Ovary (tissue), 9 donors: ENCODE data around the gene ING1. TPM values are rescaled to one million over a fixed set of nuclear protein-coding genes. Genes with fewer than 3 reads are reported as not detected.

Experiments used
- DNase-seq, 5 donors: peaks; one replicate each; pipeline ENCODE4 v3.0.0-alpha.2; 2019 to 2020
- H3K27ac ChIP-seq, 2 donors: fragments of 200-600 bp; one replicate each; pipeline versions ENCODE4 v1.5.1 to v1.8.0; 2019 to 2022
- H3K27me3 ChIP-seq: fragments of 200-600 bp; one replicate; pipeline ENCODE4 v1.8.0; 2022
- H3K36me3 ChIP-seq: fragments of 200-600 bp; sonication (generic); one replicate; pipeline ENCODE4 v1.5.1; 2019
- H3K4me1 ChIP-seq: one replicate; pipeline ENCODE4 v1.8.1; 2013; ENCODE audit warnings: mild to moderate bottlenecking, moderate library complexity; ENCODE audit not compliant: insufficient read depth
- H3K4me3 ChIP-seq: fragments of 200-600 bp; sonication (generic); one replicate; pipeline ENCODE4 v1.5.1; 2017
- H3K9me3 ChIP-seq, 2 donors: fragments of 200-600 bp in 1 of 2; sonication (generic) in 1 of 2; one replicate each; pipeline versions ENCODE4 v1.5.1 to v1.8.1; 2013 to 2019; ENCODE audit warnings: mild to moderate bottlenecking in 1 of 2, moderate library complexity in 1 of 2
- CTCF ChIP-seq, 3 donors: fragments of 450-650 bp in 2 of 3; fragments of 200-600 bp in 1 of 3; IDR thresholded peaks; one replicate each; pipeline versions ENCODE4 v1.5.1 to v1.8.0; 2016 to 2022; ENCODE audit warnings: antibody characterized with exemption in 3 of 3, mild to moderate bottlenecking in 1 of 3
- EP300 ChIP-seq: sonication (generic); formaldehyde crosslinking; IDR thresholded peaks from one replicate; pipeline ENCODE4 v1.6.1; 2017; ENCODE audit warnings: antibody characterized with exemption
- POLR2A ChIP-seq: fragments of 450-650 bp; IDR thresholded peaks from one replicate; pipeline ENCODE4 v1.6.1; 2017; ENCODE audit warnings: antibody characterized with exemption, mild to moderate bottlenecking, moderate library complexity
- WGBS, 3 donors: extraction: QIAGEN DNeasy Blood & Tissue Kit in 1 of 3; methylation state at CpG; one replicate each; pipeline versions ENCODE4 v1.1.5 to v1.1.7; 2013 to 2017; 5-methylcytosine and 5-hydroxymethylcytosine counted together
- intact Hi-C, 4 donors: fragments of 100-400 bp; cut with DNase I; formaldehyde crosslinking; loops; one replicate each; pipeline versions ENCODE4 v1.11.0 to v1.15.1; 2022 to 2023
- polyA plus RNA-seq, 2 donors: library from polyadenylated mRNA; stranded (reverse); fragments of 200-250 nt in 1 of 2; fragments of 350-450 nt in 1 of 2; fragmentation: Illumina TruSeq in 1 of 2; extraction: RNeasy Lipid Tissue Mini Kit (QIAGEN cat#74804) in 1 of 2; gene quantifications; one replicate each; pipeline ENCODE4 v1.2.3, GENCODE V29; 2013 to 2014
- total RNA-seq, 7 donors: library from RNA; depleted of rRNA in 2 of 7; stranded (reverse); fragments of >200 nt in 2 of 7; fragmentation: NEBNext Ultra II Directional in 3 of 7; extraction: Animal tissue kit (Norgen Biotek cat#: 25700) in 3 of 7; gene quantifications; one replicate each; pipeline versions ENCODE4 v1.1.0 to v1.2.4, GENCODE V29; 2016 to 2023
- donor health status: DM: no; HTN: no; CAD: no; lungs with moderate emphysema.
- donor health status: DM: no; HTN: no; CAD: no.
- donor health status: Bipolar disorder and iron deficiency.
- donor health status: DM: yes; HTN: yes; CAD: no.
- donor health status: DM: no; HTN: no; CAD: no.
- donor health status: DM: yes; HTN: yes; CAD: no.

ING1 gene
- total and polyA plus RNA-seq, 9 donors, result 11.2 to 34.5 (median 19.1) TPM

GRCh38 chr13:110712081-110712848 is 1.2 kb upstream of the ING1 start:
- DNase-seq, result peak; percentile 84 to 93 (median 88)
- 0% methylated on average over 38 to 58 of the region's 58 CpGs for WGBS, 3 donors
- Histone ChIP-seq H3K36me3 (no peaks in the 10 kb centered on the region), H3K9me3 (no peaks in the 10 kb centered on the region), H3K4me3 (peak overlapping the region; percentile 93), H3K27ac (peak overlapping the region; percentile 97 to 99), H3K27me3 (no peaks in the 10 kb centered on the region), H3K4me1 (peaks cover 2% of the 10 kb centered on the region)
- intact Hi-C loops, result loop anchor here in 2 of 4 donors (2.0 to 10.0 kb wide), 4 partner anchors 95 to 203 kb away; partner anchors contain the start of genes ANKRD10 (in 1 of the 2) and NAXD (in 1 of the 2)
- no peak for TF ChIP-seq EP300
- peak in 2 of 3 donors; percentile 18 to 26 for TF ChIP-seq CTCF (IDR thresholded peaks at IDR 0.05)
- TF ChIP-seq POLR2A, result peak; percentile 81

GRCh38 chr13:110712849-110713641 is 455 bp upstream of the ING1 start:
- TF ChIP-seq CTCF (IDR thresholded peaks at IDR 0.05) (no peak), EP300 (peak; percentile 55), POLR2A (peak; percentile 99)
- Histone ChIP-seq H3K36me3 (no peaks in the 10 kb centered on the region), H3K4me1 (peaks cover 2% of the 10 kb centered on the region), H3K27me3 (no peaks in the 10 kb centered on the region), H3K27ac (peak overlapping the region; percentile 97 to 99), H3K9me3 (no peaks in the 10 kb centered on the region), H3K4me3 (peak overlapping the region; percentile 93)
- intact Hi-C loops, result loop anchor here in 2 of 4 donors (2.0 to 10.0 kb wide), 4 partner anchors 96 to 202 kb away; partner anchors contain the start of genes ANKRD10 (in 1 of the 2) and NAXD (in 1 of the 2)
- DNase-seq, result peak; percentile 99 to 100 (median 99)
- 0% methylated on average over 52 to 68 of the region's 68 CpGs for WGBS, 3 donors

DNA sequence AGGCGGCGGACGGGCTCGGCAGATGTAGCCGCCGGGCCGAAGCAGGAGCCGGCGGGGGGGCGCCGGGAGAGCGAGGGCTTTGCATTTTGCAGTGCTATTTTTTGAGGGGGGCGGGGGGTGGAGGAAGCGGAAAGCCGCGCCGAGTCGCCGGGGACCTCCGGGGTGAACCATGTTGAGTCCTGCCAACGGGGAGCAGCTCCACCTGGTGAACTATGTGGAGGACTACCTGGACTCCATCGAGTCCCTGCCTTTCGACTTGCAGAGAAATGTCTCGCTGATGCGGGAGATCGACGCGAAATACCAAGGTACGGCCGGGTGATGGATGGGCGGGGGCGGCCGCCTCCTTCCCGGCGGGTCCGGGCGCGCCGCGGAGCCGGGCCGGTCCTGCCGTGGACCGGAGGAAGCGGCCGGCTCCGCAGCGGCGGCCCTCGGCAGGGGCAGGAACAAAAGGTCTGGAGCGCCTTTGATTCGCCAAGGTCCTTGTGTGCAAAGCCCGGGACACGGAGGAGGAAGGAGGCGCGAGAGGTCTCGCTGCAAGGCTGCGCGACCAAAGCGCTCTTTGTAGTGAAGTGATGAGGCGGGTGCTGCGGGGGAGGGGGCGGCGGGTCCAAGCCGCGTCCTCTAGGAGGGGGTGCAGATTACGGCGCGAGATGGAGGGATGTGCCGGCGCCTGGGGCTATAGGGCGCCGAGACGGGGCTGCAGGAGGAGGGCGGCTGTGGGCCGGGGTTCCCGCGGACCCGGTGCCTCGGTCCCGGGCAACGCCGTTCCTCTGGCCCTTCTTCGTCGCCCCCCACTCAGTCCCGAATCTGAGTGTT is 689 bp downstream of the ING1 start:
- no peaks in the 10 kb centered on the region for H3K9me3 ChIP-seq
- H3K36me3 ChIP-seq, result no peaks in the 10 kb centered on the region
- intact Hi-C loops, result loop anchor here in 2 of 4 donors (2.0 to 10.0 kb wide), 4 partner anchors 97 to 201 kb away; partner anchors contain the start of genes ANKRD10 (in 1 of the 2) and NAXD (in 1 of the 2)
- peaks cover 3% of the 10 kb centered on the region for H3K4me1 ChIP-seq
- WGBS, 3 donors, result 0% methylated on average over 58 to 86 of the region's 86 CpGs
- DNase-seq, result peak; percentile 61 to 78 (median 72)
- peak overlapping the region; percentile 89 for H3K4me3 ChIP-seq
- H3K27ac ChIP-seq, result peak overlapping the region; percentile 96 to 99
- no peaks in the 10 kb centered on the region for H3K27me3 ChIP-seq
- TF ChIP-seq CTCF (IDR thresholded peaks at IDR 0.05) (no peak), POLR2A (peak; percentile 11)
